ENCODE results near the gene LHX3.
"Not testable (repeated sequence)": the region's sequence is repeated elsewhere in the genome, so short reads cannot be mapped to it uniquely, and the experiment has no call there.

Gene LHX3

GRCh38 chr9:136151848-136152542 lies 52.9 kb downstream of the LHX3 start:
- no peak for DNase-seq

GRCh38 chr9:136151214-136151804 lies 53.6 kb downstream of the LHX3 start:
- DNase-seq: no peak

GRCh38 chr9:136150664-136151213 lies 54.2 kb downstream of the LHX3 start:
- not testable (repeated sequence) for DNase-seq

- no peak for DNase-seq
Observed at GRCh38 chr9:136149853-136150252, 55.1 kb downstream of the LHX3 start.

- no peak for DNase-seq
Observed at GRCh38 chr9:136149337-136149736, 55.6 kb downstream of the LHX3 start.

GRCh38 chr9:136148766-136149165 lies 56.2 kb downstream of the LHX3 start:
- no peak for DNase-seq

GRCh38 chr9:136147890-136148714 lies 56.8 kb downstream of the LHX3 start:
- DNase-seq: no peak

- no peak for DNase-seq
Observed at GRCh38 chr9:136147038-136147889, 57.7 kb downstream of the LHX3 start.

Measured in NCI-H2107 (cell line).